ENCODE data around the gene BABAM2.

- TF ChIP-seq CTCF (IDR thresholded peaks at IDR 0.05; ENCODE audit: poor library complexity) (no peak), EZH2 (IDR thresholded peaks at IDR 0.05; ENCODE audit: borderline replicate concordance) (no peak), EZH2phosphoT487 (IDR thresholded peaks at IDR 0.05; ENCODE audit: low read depth, severe bottlenecking, unreplicated experiment) (no peak)
These were observed 68.3 kb downstream of the BABAM2 start for GRCh38 chr2:27958711-27959378.

Measured in hepatocyte (in vitro differentiated cells).